Stimulated activated CD8-positive, alpha-beta memory T cell treated with anti-CD3 and anti-CD28 coated beads, Interleukin-7, amount 100 ng/mL, for 1 hour (primary cell): ENCODE data around the gene MYO5B.

Source experiments
- DNase-seq, 2 donors: peaks; one replicate each; pipeline ENCODE4 v3.0.0-alpha.2; 2020; ENCODE audit warnings: low read depth in 2 of 2

MYO5B gene

DNA sequence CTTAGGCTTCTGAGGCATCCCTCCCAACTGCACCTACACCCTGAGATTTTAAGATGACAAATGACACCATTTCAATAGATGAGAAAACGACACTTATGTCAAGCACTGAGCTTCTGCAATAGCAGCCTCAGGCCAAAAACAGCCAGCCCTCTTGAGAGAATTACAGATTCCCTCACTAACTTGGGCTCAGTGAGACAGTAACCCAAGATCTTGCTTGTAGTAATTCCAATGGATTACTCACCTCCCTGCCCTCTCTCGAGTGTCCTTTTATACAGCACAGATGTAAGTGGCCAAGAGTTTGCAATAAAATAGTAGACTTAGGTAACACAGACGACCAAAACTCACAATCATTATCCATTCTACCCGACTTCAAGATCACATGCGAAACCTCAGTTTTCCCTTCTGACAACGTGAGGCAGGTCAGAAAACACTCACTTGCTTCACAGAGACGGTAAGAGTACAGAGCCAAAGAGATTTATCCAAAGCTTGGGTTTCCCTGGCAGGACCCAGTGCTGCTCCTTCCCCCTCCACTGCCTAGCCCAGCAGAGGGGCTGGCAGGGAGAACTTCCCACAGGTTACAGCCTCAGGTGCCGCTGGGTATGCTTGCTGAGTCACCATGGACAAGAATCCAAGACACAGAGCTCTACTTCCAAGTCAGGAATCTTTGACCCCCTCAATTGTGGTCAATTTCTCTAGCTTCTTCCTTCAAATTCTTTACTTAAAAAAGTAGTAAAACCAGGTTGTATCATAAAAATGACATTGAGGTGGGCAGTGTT lies 181.4 kb downstream of the MYO5B start:
- no peak for DNase-seq

DNA sequence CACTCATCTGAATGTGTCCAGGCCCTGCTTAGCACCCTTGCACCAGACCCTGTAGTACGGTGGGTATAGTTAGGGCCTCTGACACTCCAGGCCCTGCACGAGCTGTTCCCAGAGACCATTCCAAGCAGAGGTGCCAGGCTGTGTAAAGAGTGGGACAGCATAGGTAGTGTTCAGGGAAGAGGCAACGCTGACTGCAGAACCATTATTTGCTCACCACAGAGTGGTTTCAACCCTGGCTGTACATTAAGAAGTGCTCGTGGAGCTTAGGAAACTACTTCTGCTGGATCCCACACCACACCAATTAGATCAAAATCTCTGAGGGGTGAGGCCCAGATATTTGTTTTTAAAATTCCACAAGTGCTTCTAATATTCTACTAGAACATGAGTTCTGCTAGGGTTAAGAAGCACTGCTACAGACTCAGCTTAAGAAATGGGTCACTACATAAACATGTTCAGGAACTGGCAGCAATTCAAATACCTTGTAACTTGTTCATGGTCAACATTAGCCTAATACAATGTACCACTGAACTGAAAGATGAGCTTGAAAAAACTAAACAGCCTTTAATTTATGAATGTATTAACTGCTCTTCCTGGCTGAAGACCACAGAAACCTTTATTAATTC lies 183.0 kb downstream of the MYO5B start:
- no peak for DNase-seq

DNA sequence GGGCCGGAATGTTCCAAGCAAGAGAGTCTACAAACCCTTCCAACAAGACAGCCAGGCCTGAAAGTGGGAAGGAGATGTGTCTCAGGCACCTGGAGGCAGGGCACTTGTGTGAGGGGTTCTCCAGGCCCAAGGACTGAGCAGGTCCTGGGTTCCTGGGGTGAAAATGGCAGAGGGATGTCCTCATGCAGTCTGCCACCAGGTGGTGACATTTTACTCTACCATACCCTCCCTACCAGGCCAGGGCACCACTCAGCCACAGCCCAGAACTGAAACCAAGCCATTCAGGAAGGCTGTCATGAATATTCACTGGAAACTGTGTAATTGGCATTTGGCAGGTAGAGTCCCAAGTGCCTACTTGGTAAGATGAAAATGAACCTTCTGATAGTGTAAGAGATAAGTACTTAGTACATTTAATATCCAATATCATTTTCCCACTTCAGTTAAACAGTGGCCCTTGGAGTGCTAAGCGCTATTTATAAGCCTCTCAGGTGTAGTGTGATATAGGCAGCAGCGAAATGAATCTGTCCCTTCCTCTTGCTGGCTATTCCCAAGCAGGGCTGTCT lies 185.1 kb downstream of the MYO5B start:
- peak in 1 of 2 donors; percentile 1 for DNase-seq

DNA sequence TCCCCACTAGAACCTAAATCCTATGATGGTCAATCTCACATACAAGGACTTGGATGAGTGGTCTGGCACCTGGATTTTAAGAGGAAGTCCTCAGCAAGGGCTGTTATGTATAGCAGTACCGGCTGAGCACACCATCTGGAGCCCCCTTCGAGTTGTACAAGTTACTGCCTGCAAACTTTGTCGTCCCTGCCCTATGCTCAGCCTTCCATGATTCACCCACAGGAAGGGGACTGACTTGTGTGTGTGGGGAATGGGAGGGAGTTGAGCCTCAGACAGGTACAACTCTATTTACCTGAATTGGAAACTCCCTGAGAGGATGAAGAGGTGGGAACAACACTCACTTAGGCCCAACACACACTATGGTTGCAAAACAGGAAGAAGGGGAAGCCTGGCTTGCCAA lies 186.6 kb downstream of the MYO5B start:
- no peak for DNase-seq

DNA sequence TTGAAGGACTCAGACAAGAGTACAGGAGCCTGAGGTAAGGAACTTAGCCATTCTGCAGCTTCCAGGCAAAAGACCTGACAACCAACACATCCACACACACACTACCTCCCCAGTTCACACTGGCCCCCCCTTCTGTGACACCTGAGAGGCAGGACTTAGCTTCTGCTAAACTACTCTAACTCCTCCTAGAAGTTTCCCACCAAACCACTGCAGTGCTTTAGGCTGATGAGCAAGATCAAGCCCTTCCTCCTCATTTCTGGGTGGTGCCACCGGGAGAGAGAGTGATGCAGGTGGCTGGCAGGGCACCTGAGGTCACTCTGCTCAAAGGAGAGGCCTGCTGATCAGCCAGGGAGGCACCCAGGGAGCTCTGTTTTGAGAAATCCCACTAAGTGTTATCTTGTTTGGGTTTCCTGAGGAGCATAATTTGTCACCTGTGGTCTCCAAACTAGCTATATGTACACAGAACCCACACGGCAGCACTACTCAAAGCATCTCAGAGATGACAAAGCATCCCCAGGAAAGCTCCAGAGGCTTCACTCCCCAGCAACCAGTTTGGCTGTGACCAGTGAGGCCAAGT lies 188.4 kb downstream of the MYO5B start:
- DNase-seq, result no peak

DNA sequence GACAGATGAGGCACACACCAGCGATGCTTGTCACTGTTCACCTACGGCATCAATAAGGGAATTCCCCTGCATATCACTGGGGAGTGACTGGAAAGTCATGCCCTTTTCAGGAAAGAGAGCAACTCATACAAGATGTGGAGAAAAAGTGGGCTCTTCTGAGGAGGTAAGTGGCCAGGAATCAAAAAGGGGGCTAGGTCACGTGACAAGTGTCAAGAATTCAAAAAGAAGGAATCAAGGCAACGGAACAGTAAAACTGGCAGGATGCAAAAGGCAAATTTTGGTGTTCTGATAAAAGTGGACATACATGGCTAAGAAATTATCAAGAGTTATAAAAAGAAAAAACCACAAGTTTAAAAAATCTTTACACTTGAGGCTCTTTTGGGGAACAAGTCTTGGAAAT lies 190.9 kb downstream of the MYO5B start:
- no peak for DNase-seq

DNA sequence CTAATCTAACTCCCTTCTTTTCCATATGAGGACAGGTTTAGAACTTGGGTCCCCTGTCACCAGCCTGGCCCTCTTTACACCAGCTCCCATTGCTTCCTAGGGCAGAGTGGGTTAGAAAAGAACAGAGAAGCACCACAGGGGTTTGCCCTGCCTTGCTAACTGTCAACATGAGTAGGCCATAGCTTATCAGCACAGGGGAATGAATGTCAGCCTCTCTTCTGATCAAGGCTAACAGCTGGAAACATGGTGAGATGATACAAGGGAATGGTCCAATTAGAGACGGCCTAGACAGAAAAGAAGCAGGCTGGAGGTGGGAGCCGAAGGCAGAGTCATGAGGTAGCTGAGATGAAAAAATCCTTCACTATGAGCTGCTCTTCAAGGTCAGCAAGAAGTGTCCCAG lies 192.2 kb downstream of the MYO5B start:
- DNase-seq, result no peak

DNA sequence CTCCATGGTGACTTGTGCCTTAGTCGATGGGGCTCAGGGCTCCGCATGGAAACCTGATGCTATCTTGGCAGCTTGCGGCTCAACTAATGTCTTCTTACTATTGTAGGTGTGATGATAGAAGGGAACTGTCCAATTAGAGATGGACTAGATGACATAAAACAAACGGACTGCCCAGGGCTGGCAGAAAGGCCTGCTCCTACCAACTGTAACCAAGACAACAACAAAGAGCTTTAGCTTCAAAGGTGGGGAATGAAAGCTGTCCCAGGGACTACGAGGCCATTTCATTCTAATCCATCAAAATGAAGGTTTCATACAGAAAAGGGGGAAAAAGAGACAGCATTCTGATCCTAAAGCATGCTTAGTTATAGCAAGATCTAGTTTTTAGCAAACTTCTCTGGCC lies 194.7 kb downstream of the MYO5B start:
- no peak for DNase-seq

DNA sequence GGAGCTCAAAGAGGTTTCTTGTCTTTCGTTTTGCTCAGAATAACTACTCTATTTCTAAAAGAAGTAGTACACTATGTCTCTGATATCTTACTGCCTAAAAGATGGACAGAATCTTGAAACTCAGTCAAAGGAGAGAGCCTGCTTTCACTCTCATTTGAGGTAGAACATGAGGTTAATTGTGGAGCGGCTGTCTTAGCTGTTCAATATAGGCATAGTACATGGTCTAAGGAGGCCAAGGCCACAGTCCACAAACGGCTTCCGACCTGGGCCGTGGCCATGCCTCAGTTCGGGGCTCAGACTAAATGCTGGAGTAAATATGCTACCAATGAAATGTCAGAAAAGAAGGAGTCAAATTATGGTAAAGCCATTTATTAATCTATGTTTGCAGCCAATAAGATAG lies 195.8 kb downstream of the MYO5B start:
- no peak for DNase-seq

DNA sequence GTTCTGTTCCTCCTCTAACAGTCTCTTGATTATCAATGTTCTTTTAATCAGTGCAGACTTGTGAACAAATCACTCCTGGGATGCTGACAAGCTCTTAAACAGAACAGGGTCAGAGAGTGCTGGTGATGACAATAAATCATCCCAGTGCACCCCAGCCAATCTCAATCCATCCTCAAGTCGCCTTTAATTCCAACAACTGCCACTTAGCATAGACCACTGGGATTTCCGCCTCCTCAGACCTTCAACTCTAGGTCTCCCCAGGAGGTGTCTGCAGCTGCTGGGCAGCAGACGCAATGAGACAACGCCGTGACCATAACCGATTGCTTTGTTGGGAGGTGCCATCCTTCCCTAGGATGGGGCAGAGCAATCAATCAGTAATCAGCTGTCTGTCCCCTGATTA lies 197.4 kb downstream of the MYO5B start:
- DNase-seq, result no peak

DNA sequence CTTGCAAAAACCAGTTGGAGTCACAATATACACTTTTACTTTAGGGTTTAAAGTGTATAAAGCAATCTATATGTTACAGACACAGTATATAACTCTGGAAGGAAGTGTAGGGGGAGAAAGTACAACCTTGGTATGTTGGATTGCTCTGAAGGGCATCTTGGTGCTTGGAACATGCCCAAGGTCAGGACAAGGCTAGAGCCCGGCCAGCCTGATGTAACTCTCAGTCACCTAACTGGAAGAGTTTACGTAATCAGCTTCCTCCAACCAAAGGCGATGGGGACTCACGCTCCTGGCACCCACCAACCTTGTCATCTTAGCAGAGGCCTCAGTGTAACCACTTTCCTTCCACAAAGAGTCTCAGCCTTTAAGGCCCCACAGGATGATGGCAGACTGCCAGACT lies 200.5 kb downstream of the MYO5B start:
- no peak for DNase-seq

DNA sequence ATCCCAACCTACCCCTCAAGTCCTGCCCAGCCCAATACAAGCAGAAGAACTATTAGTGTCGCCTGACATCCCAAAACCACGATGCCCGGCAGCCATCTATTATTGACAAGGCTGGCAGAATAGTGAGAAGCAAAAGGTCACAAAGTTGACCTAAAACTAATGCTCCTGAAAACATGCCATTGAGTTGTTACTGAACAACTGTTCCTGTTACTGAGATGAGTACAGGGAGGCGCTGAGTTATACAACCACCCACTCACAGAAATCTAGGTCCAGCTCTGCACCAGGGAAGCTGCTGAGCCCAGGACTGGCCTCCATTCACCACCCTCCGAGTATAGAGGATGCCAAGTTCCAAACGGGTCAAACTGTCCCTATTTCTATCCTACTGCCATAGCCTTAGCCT lies 201.6 kb downstream of the MYO5B start:
- no peak for DNase-seq

DNA sequence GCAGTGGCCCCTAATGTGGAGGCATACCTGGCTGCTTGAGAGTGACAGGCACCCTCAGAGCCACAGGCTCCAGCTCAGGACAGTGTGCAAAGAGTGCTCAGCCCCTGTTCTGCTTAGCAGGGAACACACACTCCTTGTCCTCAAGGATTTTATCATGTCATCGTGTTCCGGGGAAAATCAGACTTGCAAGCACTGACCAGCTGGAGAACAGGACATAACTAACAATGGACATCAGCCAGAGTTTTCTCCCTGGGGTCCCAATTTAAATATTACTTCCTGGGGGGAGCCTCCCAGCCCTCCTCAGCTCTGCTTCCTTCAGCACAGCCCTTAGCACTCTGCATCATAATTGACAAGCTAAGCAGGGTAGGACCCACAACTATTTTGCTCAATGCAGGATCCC lies 206.2 kb downstream of the MYO5B start:
- DNase-seq, result no peak

DNA sequence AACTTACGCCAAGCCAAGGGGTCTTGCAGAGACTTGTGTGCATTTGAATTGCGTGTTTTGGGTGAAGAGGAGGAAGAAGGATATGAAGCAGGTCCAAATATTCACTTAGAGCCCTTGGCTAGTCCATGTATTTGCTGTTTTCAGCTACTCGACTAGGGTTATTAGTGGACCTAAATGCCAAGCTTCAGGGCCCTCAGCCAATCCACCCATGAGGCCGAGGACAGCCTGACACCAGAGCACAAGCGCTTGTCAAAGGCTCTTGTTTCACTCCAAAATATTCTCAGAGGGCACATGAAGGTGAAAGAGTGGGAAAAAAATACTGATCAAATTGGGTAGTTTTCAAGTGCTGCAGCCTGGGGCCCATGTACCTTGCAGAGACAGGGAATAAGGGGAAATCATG lies 206.8 kb downstream of the MYO5B start:
- DNase-seq, result no peak

DNA sequence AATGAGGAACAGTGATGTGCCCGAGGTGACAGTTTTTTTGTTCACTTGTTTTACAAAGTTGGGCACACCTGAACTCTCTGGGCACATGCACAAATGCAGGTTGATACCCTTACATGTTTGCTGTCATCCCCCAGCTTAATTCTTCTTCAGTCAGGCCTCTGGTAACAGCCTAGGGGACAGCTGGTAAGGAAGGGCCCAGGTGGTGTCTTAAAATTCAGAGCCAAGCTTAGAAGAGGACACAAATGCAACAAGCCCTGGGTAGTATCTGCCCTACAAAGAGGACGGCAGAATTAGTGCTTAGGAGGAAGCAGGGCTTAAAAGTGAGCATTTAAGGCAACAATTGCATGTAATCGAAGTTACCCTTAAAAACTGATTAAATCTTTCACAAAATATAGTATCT lies 209.7 kb downstream of the MYO5B start:
- no peak for DNase-seq

DNA sequence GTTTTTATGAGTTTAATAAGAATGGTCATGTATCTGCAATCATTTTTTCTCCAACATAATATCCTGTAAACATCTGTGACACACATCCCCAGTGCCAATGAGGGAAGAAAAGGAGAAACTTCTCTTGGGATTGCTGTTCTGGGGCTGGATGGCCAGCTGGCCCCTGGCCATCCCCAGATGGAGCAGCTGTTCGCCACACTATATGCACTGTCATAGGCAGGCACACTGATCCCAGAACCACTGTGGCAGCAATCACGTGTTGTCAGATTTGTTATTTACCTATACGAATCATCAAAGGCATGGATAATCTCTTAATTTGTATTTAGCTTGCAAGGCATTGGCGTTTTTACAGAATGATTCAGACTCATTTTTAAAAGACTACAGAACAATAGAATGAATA lies 214.1 kb downstream of the MYO5B start:
- DNase-seq, result no peak

DNA sequence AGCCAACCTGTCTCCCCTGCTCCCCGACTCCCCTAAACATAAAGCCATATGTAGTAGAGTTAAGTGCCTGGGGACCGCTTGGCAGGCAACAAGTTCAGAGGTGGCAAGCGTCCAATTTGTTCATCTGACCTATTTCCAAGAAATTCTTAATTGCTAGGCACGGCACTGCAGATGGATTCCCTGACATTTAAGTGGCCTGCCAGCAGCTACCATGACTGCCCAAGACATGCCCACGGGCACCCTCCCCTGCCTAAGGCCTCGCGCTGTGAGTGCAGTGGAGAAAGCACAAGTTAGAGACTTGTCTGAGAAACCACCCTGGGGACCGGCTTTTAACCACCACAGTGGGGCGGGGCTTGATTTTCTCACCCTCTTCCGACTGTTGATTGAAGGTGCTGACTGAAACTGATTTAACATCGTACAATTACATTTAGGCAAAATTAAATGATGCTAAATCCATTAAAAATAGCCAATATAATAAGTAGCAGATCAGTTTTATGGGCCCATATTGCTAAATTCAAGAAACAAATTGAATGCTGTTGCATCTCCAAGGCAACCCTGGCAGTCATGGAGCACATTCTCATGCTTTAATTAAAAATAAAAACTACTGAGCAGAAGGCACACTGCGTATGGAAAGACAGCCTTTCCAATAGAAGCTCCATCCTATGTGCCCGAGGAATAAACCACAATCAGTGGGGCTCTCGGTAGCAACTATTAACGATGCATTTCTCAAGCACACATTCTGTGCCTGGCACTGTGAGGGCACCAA lies 218.0 kb downstream of the MYO5B start:
- no peak for DNase-seq

DNA sequence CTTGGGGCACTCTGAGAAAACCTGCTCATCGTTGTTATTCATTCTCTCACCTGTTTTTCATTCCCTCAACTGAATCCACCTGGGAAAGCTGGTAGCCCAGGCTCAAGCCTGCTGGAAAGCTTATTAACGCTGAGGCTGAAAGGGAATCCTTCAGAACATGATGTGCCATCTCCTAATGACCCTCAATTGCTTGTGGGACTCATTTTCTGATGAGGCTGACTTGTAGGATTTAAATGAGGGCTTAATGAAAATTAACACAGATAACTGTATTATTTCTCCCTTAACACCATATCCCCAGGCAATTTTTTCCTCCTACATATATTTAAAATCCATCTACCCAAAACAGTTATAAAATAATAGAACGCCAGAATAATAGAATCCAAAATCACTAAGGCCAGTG lies 218.9 kb downstream of the MYO5B start:
- DNase-seq, result no peak

DNA sequence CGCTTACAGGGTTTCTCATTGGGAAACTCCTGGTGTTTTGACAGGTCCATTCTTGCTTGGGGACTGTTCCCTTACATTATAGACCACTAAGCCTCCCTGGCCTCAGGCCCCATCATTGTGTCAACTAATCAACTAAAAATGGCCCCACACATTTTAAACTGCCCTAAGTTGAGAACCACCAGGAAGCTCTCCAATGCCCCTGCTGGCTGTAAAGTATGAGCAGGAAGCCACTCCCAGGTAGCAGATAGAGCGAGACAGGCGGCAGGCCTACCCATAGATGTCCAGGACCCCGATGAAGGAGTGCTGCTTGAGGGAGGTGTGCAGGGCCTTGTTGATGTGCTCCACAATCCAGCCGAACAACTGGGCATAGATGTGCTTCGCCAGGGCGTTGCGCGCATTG lies 220.9 kb downstream of the MYO5B start:
- no peak for DNase-seq

DNA sequence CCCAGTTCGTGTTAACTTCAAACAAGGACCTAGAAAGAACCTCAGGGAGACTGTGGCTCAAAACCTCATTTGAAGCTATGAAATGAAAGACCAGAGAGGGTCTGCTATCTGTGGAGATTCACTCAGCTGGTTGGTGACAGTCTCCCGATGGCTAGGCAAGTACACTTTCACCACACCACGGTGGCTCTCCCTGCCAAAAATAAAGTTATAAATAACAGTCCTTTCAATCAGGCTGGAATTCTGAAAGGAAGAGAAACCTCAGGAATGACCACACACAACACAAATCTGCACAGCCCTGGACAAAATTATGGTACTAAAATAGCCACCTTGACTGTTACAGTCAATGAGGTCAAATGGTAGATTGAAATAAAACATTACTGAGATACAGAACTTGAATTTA lies 221.4 kb downstream of the MYO5B start:
- no peak for DNase-seq

DNA sequence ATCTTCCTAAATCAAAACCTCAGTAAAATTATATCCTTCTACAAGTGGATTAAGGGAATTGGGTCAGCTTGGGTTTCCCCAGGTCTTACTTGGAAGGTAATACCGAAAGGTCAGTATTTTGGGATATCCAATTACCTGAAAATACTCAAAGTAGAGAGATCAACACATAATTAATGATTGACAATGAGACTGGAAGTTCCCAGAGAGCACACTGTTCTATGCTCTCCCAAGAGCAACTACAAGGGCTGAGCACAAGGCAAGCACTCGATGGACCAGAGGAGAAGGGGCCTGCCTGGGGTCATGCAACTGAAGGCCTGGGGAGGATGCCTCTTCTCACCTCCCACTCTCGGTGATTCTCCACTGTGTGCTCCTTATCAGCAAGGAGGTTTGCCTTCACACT lies 222.4 kb downstream of the MYO5B start:
- no peak for DNase-seq

DNA sequence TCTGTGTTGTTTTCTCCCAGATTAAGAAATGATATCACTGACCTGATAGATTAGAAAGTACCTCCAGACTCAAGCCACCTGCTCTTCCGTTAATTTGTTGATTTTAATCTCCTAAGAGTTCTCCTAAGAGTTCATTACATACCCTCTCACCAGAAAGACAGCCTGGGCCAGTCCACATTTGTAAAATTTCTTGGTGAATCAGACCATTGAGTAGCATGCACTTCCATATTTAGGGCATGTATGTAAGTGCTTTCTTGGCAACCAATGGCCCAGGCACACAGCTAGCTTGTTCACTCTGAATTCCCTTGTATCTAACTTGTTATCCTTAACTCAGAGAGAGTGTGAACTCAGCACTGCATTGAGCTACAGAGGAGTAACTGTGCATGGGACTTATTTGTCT lies 223.5 kb downstream of the MYO5B start:
- no peak for DNase-seq
